Esophagus squamous epithelium (tissue), 5 donors: ENCODE data around the gene TRERF1. TPM values are rescaled to one million over a fixed set of nuclear protein-coding genes. Genes with fewer than 3 reads are reported as not detected.

Experiments used
- DNase-seq: peaks from one replicate; lab custom pipeline; 2025; lab: John Stamatoyannopoulos, UW
- H3K27ac ChIP-seq, 4 donors: fragments of 200-600 bp; sonication (generic); one replicate each; pipeline ENCODE4 v1.5.1; 2016 to 2019; ENCODE audit warnings: mild to moderate bottlenecking in 1 of 4
- H3K27me3 ChIP-seq, 4 donors: fragments of 200-600 bp; sonication (generic); 1 replicate in 3 of 4; 2 replicates in 1 of 4; pipeline versions ENCODE4 v1.5.1 to v1.6.0; 2017 to 2021; ENCODE audit warnings: antibody characterized with exemption in 1 of 4
- H3K36me3 ChIP-seq, 3 donors: fragments of 200-600 bp; sonication (generic); one replicate each; pipeline ENCODE4 v1.5.1; 2016 to 2019
- H3K4me1 ChIP-seq, 3 donors: fragments of 200-600 bp; sonication (generic); one replicate each; pipeline ENCODE4 v1.5.1; 2017 to 2019
- H3K4me3 ChIP-seq, 4 donors: fragments of 200-600 bp; sonication (generic); 1 replicate in 3 of 4; 2 replicates in 1 of 4; pipeline ENCODE4 v1.5.1; 2016 to 2019; ENCODE audit warnings: mild to moderate bottlenecking in 2 of 4, moderate library complexity in 1 of 4
- H3K9me3 ChIP-seq, 3 donors: fragments of 200-600 bp; sonication (generic); one replicate each; pipeline ENCODE4 v1.5.1; 2016 to 2019
- POLR2A ChIP-seq, 4 donors: fragments of 450-650 bp; IDR thresholded peaks; one replicate each; pipeline ENCODE4 v1.6.1; 2017; ENCODE audit warnings: antibody characterized with exemption in 4 of 4, mild to moderate bottlenecking in 4 of 4, moderate library complexity in 3 of 4
- WGBS, 2 donors: methylation state at CpG; one replicate each; pipeline ENCODE4 v1.1.5; 2018; 5-methylcytosine and 5-hydroxymethylcytosine counted together
- intact Hi-C: fragments of 100-400 bp; cut with DNase I; formaldehyde crosslinking; loops from one replicate; pipeline ENCODE4 v1.15.0; 2022
- total RNA-seq, 4 donors: library from RNA; depleted of rRNA; stranded (reverse); fragments of >200 nt; gene quantifications; one replicate each; pipeline ENCODE4 v1.1.0, GENCODE V29; 2016
- TF ChIP-seq, protein P1 (sequence below), 6 experiments: fragments of 450-650 bp in 4 of 6; fragments of 200-600 bp in 2 of 6; sonication (generic) in 2 of 6; IDR thresholded peaks; one replicate each; pipeline ENCODE4 v1.5.1; 2016 to 2019; ENCODE audit warnings: antibody characterized with exemption in 6 of 6, mild to moderate bottlenecking in 4 of 6, moderate library complexity in 4 of 6
- donor health status: DM: yes; HTN: yes; CAD: no.

TRERF1 gene
- total RNA-seq, 4 donors from 2014 or later, result 5.5 to 13.8 (median 11.5) TPM

DNA sequence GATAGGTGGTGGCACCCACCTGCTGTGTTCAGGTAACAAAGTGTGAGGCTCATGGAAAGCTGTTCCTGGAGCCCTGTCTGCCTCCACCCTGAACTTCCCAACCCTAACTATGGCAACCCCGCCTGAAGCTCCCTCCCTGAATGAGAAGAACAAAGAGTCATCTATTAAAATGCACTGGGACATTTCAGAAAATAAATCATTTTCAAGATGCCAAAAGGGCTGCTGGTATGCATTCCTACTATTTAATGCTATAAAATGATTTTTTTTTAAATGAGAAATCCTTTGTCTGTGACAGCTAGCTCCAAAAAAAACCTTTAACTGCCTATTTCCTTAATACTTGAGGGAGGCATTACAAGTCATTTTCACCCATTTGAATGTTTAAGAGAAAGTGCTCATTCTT is 149.7 kb downstream of the TRERF1 start:
- intact Hi-C loops, result no loop called here
- no peak for DNase-seq
- Histone ChIP-seq H3K4me3 (no peak overlapping the region), H3K27ac (no peak overlapping the region), H3K4me1 (peaks cover 3 to 60% (median 9%) of the 10 kb centered on the region in 3 donors), H3K36me3 (peaks cover 0 to 24% (median 0%) of the 10 kb centered on the region in 3 donors), H3K27me3 (no peaks in the 10 kb centered on the region), H3K9me3 (no peaks in the 10 kb centered on the region)
- 75 to 82% methylated on average over 1 of the region's 1 CpG for WGBS, 2 donors
- TF ChIP-seq, protein P1, sequence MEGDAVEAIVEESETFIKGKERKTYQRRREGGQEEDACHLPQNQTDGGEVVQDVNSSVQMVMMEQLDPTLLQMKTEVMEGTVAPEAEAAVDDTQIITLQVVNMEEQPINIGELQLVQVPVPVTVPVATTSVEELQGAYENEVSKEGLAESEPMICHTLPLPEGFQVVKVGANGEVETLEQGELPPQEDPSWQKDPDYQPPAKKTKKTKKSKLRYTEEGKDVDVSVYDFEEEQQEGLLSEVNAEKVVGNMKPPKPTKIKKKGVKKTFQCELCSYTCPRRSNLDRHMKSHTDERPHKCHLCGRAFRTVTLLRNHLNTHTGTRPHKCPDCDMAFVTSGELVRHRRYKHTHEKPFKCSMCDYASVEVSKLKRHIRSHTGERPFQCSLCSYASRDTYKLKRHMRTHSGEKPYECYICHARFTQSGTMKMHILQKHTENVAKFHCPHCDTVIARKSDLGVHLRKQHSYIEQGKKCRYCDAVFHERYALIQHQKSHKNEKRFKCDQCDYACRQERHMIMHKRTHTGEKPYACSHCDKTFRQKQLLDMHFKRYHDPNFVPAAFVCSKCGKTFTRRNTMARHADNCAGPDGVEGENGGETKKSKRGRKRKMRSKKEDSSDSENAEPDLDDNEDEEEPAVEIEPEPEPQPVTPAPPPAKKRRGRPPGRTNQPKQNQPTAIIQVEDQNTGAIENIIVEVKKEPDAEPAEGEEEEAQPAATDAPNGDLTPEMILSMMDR (IDR thresholded peaks at IDR 0.05), result no peak
- TF ChIP-seq POLR2A (IDR thresholded peaks at IDR 0.05), result no peak

DNA sequence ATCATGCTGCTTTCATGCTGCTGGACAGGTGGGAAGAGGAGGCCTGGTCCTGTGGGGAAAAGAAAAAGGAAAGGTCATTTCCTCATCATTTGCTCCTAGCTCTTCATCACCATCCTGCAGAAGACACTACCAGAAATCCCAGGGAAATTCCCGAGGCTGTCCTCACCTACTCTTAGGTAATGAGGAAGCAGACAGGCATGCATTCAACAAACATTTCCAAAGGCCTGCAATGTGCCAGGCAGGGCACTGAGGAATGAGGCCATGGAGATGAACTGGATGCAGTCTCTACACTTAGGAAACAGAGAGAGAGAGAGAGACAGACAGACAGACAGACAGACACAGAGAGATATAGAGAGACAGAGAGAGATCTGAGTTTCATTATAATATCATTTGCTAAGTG is 151.0 kb downstream of the TRERF1 start:
- intact Hi-C loops, result no loop called here
- peaks cover 11 to 73% (median 11%) of the 10 kb centered on the region in 3 donors for H3K4me1 ChIP-seq
- DNase-seq, result no peak
- H3K9me3 ChIP-seq, result no peaks in the 10 kb centered on the region
- peaks cover 0 to 24% (median 0%) of the 10 kb centered on the region in 3 donors for H3K36me3 ChIP-seq
- H3K27ac ChIP-seq, result no peak overlapping the region
- no peak overlapping the region for H3K4me3 ChIP-seq
- TF ChIP-seq POLR2A (IDR thresholded peaks at IDR 0.05), result no peak
- TF ChIP-seq, protein P1 (IDR thresholded peaks at IDR 0.05), result no peak
- WGBS, 2 donors, result 0 to 13% methylated on average over 1 of the region's 1 CpG
- no peaks in the 10 kb centered on the region for H3K27me3 ChIP-seq

- no peak overlapping the region for H3K4me3 ChIP-seq
- 77 to 82% methylated on average over 1 of the region's 1 CpG for WGBS, 2 donors
- no peaks in the 10 kb centered on the region for H3K9me3 ChIP-seq
- H3K27ac ChIP-seq, result no peak overlapping the region
- intact Hi-C loops, result no loop called here
- DNase-seq, result no peak
- H3K4me1 ChIP-seq, result peaks cover 11 to 75% (median 15%) of the 10 kb centered on the region in 3 donors
- H3K27me3 ChIP-seq, result no peaks in the 10 kb centered on the region
- no peak for TF ChIP-seq POLR2A (IDR thresholded peaks at IDR 0.05)
- TF ChIP-seq, protein P1 (IDR thresholded peaks at IDR 0.05), result no peak
- peaks cover 0 to 24% (median 0%) of the 10 kb centered on the region in 3 donors for H3K36me3 ChIP-seq
These were observed 151.5 kb downstream of the TRERF1 start for GRCh38 chr6:42300185-42300584.

GRCh38 chr6:42297661-42298060 is 154.1 kb downstream of the TRERF1 start:
- peaks cover 22 to 80% (median 34%) of the 10 kb centered on the region in 3 donors for H3K4me1 ChIP-seq
- H3K9me3 ChIP-seq, result no peaks in the 10 kb centered on the region
- TF ChIP-seq, protein P1 (IDR thresholded peaks at IDR 0.05), result no peak
- TF ChIP-seq POLR2A (IDR thresholded peaks at IDR 0.05), result no peak
- peaks cover 0 to 24% (median 0%) of the 10 kb centered on the region in 3 donors for H3K36me3 ChIP-seq
- no peaks in the 10 kb centered on the region for H3K27me3 ChIP-seq
- intact Hi-C loops, result no loop called here
- DNase-seq, result no peak
- H3K27ac ChIP-seq, result peak overlapping the region in 3 of 4 donors; percentile 66 to 87 (median 71)
- H3K4me3 ChIP-seq, result no peak overlapping the region

- no peak for TF ChIP-seq POLR2A (IDR thresholded peaks at IDR 0.05)
- TF ChIP-seq, protein P1 (IDR thresholded peaks at IDR 0.05), result no peak
- Histone ChIP-seq H3K27me3 (no peaks in the 10 kb centered on the region), H3K36me3 (peaks cover 0 to 24% (median 0%) of the 10 kb centered on the region in 3 donors), H3K27ac (peak overlapping the region; percentile 30 to 87 (median 68)), H3K4me1 (peaks cover 22 to 80% (median 34%) of the 10 kb centered on the region in 3 donors), H3K9me3 (no peaks in the 10 kb centered on the region), H3K4me3 (no peak overlapping the region)
- intact Hi-C loops, result no loop called here
- WGBS, 2 donors, result 68 to 79% methylated on average over 2 to 3 of the region's 3 CpGs
- DNase-seq, result no peak
These were observed 155.1 kb downstream of the TRERF1 start for GRCh38 chr6:42296614-42297013.
